ENCODE measurements around the gene SOAT1.

- TF ChIP-seq CTCF (conservative IDR thresholded peaks at IDR 0.05; ENCODE audit: low read length) (no peak), EZH2phosphoT487 (IDR thresholded peaks at IDR 0.05; ENCODE audit: borderline replicate concordance) (no peak)
These were observed 17.6 kb downstream of the SOAT1 start for GRCh38 chr1:179311149-179311700.

Data from Loucy (cell line).